Activated B cell treated with CpG ODN at 0.5 μM for 24 hours (primary cell): ENCODE data around the gene MAPKAPK3. TPM values are rescaled to one million over a fixed set of nuclear protein-coding genes. Genes with fewer than 3 reads are reported as not detected.

Experiments used
- ATAC-seq: fragments of 200-7000 bp; cut with Tn5 transposase; one replicate; pipeline ENCODE4 v1.10.0; 2021; ENCODE audit warnings: low read depth, mild to moderate bottlenecking, moderate library complexity
- CTCF ChIA-PET: fragments of 350-600 bp; sonication (Branson Sonifier 250); formaldehyde crosslinking; loops from one replicate; lab custom pipeline; 2021; ENCODE audit warnings: antibody characterized with exemption; lab: Charles Lee
- POLR2A ChIA-PET: fragments of 350-600 bp; sonication (Branson Sonifier 250); formaldehyde crosslinking; loops from one replicate; lab custom pipeline; 2021; ENCODE audit warnings: antibody characterized with exemption; lab: Charles Lee
- DNase-seq: peaks from one replicate; pipeline ENCODE4 v3.0.0; 2022
- H3K27ac Mint-ChIP-seq: one replicate; pipeline ENCODE4 v1.8.0; 2020; ENCODE audit warnings: mixed read lengths
- H3K27me3 Mint-ChIP-seq: one replicate; pipeline ENCODE4 v1.8.0; 2021; ENCODE audit warnings: mixed read lengths
- H3K36me3 Mint-ChIP-seq: one replicate; pipeline ENCODE4 v1.8.0; 2021; ENCODE audit warnings: low read depth, mixed read lengths
- H3K4me1 Mint-ChIP-seq: one replicate; pipeline ENCODE4 v1.8.0; 2021; ENCODE audit warnings: mixed read lengths
- H3K4me3 Mint-ChIP-seq: one replicate; pipeline ENCODE4 v1.8.0; 2020; ENCODE audit warnings: mild to moderate bottlenecking, mixed read lengths
- H3K9me3 Mint-ChIP-seq: one replicate; pipeline ENCODE4 v1.8.0; 2020; ENCODE audit warnings: mixed read lengths
- intact Hi-C: fragments of 100-400 bp; cut with micrococcal nuclease; formaldehyde crosslinking; loops from one replicate; pipeline ENCODE4 v1.15.1; 2024
- total RNA-seq: library from RNA; stranded (reverse); gene quantifications from 2 replicates; pipeline ENCODE4 v1.2.3, GENCODE V29; 2022
- TF ChIP-seq, protein P1 (sequence below): fragments of 200-600 bp; IDR thresholded peaks from one replicate; pipeline ENCODE4 v1.8.0; 2022; ENCODE audit warnings: antibody characterized with exemption, mild to moderate bottlenecking

Gene MAPKAPK3
- total RNA-seq, 1 donor from 2014 or later: 18.2 TPM

DNA sequence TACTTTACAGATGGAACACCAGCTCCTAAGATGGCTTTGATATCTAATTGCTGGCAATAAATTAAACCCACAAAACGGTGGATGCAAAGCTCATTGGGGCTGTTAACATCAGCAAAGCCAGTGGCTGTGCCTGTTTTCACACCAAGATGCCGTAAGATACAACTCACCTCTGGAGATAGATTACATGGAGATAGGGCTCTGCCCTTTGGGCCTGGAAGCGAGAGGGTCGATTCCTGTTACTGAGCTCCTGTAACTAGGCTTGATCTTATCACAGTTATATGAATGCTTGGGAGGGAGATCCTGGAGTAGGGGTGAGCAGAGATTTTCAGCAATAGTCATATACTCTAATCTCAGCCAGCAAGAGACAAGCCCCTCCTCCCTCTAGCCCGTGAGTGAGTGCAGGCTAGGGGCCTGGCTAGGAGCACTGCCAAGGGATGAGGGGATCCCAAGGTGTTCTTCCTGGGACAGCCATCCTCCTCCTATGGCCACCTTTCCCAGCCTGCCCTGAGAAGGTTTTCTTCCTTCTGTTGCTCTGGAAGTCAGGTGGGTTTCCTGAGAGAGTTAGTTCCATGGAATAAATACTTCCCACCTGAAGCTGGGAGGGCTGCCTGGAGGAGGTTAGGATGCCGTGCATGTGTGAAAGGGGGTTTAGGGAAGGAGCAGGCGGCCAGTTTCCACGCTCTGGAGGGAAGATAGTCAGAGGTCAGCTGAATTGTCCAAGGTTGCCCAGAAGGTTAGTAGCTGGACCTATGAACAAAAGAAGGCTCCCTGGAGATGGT lies 39.7 kb downstream of the MAPKAPK3 start:
- no peak overlapping the region for H3K27ac Mint-ChIP-seq
- H3K27me3 Mint-ChIP-seq: peaks cover 1% of the 10 kb centered on the region
- H3K4me3 Mint-ChIP-seq: no peak overlapping the region
- TF ChIP-seq, protein P1, sequence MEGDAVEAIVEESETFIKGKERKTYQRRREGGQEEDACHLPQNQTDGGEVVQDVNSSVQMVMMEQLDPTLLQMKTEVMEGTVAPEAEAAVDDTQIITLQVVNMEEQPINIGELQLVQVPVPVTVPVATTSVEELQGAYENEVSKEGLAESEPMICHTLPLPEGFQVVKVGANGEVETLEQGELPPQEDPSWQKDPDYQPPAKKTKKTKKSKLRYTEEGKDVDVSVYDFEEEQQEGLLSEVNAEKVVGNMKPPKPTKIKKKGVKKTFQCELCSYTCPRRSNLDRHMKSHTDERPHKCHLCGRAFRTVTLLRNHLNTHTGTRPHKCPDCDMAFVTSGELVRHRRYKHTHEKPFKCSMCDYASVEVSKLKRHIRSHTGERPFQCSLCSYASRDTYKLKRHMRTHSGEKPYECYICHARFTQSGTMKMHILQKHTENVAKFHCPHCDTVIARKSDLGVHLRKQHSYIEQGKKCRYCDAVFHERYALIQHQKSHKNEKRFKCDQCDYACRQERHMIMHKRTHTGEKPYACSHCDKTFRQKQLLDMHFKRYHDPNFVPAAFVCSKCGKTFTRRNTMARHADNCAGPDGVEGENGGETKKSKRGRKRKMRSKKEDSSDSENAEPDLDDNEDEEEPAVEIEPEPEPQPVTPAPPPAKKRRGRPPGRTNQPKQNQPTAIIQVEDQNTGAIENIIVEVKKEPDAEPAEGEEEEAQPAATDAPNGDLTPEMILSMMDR: no peak
- ChIA-PET POLR2A (no interaction called here), CTCF (no interaction called here)
- intact Hi-C loops: no loop called here
- no peaks in the 10 kb centered on the region for H3K4me1 Mint-ChIP-seq
- no peaks in the 10 kb centered on the region for H3K9me3 Mint-ChIP-seq
- no peak for ATAC-seq
- no peak for DNase-seq
- H3K36me3 Mint-ChIP-seq: no peaks in the 10 kb centered on the region

DNA sequence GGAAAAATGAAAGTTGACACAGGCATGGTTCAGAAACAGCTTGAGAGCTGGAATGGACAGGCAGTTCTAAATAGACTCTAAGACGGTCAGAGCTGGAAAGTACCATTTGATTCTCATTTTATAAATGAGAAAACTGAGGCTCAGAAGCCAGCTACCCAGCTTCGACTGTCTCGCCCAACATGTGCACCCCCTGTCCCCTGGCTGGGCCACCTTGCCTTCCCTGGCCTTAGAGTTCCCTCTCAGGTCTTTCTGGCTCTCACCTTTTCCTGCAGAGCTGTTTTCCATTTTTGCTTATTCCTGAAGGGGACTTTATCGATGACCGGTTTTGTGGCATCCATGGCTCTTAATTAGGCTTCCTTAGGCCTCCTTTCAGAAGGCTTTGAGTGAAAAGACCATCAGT lies 40.5 kb downstream of the MAPKAPK3 start:
- TF ChIP-seq, protein P1: no peak
- ATAC-seq (no peak), DNase-seq (no peak)
- CTCF ChIA-PET: no interaction called here
- intact Hi-C loops: no loop called here
- Mint-ChIP-seq H3K27ac (no peak overlapping the region), H3K4me1 (no peaks in the 10 kb centered on the region), H3K4me3 (no peak overlapping the region), H3K36me3 (no peaks in the 10 kb centered on the region), H3K9me3 (no peaks in the 10 kb centered on the region), H3K27me3 (peaks cover 3% of the 10 kb centered on the region)
- POLR2A ChIA-PET: no interaction called here

DNA sequence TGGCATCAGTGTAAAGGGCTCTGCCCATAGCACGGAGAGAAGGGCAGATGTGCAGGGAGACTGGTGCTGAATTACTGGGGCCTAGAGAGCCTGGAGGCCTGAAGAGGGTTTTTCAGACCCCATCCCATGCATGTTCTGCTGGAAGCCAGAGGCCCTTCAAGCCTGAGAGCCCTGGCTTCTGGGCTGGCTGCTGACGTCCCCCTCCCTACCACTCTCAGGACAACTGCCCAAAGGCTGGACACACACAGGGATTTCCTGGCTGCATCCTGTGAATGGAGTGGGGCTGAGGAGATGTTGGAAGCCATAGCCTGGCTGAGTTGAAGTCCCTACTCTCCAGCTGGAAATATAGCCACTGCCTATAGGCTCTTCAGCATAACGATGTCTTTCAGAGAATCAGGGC lies 40.9 kb downstream of the MAPKAPK3 start:
- no peak for ATAC-seq
- no peaks in the 10 kb centered on the region for H3K4me1 Mint-ChIP-seq
- H3K4me3 Mint-ChIP-seq: no peak overlapping the region
- H3K9me3 Mint-ChIP-seq: no peaks in the 10 kb centered on the region
- DNase-seq: no peak
- intact Hi-C loops: no loop called here
- TF ChIP-seq, protein P1: no peak
- no peak overlapping the region for H3K27ac Mint-ChIP-seq
- H3K36me3 Mint-ChIP-seq: no peaks in the 10 kb centered on the region
- H3K27me3 Mint-ChIP-seq: peaks cover 3% of the 10 kb centered on the region
- ChIA-PET POLR2A (no interaction called here), CTCF (no interaction called here)

DNA sequence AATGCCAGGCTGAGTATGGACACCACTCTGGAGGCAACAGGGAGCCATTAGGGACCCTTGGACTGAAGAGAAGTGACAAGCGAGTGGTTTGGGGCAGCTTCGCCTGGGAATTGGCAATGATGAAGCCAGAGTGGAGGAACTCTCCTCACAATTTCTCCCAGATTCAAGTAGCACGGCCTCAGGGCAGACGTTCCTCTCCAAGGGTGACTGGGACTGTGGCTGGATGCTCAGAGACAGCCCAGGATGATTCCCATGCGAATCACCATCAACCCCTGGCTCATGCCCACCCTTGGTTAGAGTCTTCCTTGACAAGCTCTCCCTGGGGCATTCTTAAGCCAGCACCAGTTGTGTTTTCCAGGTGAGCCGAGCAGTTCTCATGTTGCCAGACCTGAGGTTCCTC lies 41.5 kb downstream of the MAPKAPK3 start:
- H3K4me1 Mint-ChIP-seq: no peaks in the 10 kb centered on the region
- no peak overlapping the region for H3K27ac Mint-ChIP-seq
- TF ChIP-seq, protein P1: no peak
- H3K9me3 Mint-ChIP-seq: no peaks in the 10 kb centered on the region
- H3K27me3 Mint-ChIP-seq: peaks cover 3% of the 10 kb centered on the region
- ChIA-PET CTCF (no interaction called here), POLR2A (no interaction called here)
- H3K4me3 Mint-ChIP-seq: no peak overlapping the region
- H3K36me3 Mint-ChIP-seq: no peaks in the 10 kb centered on the region
- no peak for ATAC-seq
- DNase-seq: no peak
- intact Hi-C loops: no loop called here

DNA sequence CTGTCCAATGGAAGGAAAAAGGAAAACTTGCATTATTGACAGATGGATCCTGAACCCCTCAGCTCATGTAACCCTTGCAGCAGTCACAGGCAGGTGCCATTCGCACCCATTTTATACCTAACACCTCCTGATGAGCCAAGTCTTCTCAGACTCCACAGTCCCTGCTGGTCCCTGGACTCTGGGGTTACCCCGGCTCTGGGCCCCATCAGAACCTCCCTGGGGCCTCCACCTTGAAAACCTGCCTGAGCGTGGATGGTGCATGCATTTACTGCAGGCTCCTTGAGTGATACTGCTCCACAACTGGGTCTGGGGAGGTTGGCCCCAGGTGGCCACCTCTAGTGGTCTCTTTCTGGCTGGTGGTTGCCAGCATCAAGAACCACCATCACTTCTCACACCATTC lies 41.9 kb downstream of the MAPKAPK3 start:
- ChIA-PET CTCF (no interaction called here), POLR2A (no interaction called here)
- no peak for ATAC-seq
- Mint-ChIP-seq H3K4me3 (no peak overlapping the region), H3K4me1 (no peaks in the 10 kb centered on the region), H3K36me3 (no peaks in the 10 kb centered on the region), H3K27me3 (peaks cover 3% of the 10 kb centered on the region), H3K9me3 (no peaks in the 10 kb centered on the region), H3K27ac (no peak overlapping the region)
- intact Hi-C loops: no loop called here
- DNase-seq: no peak
- TF ChIP-seq, protein P1: no peak
